SH-SY5Y (cell line): ENCODE results near the gene INO80C.

ENCODE experiments used
- GATA2 ChIP-seq: IDR thresholded peaks from 2 replicates; pipeline ENCODE4 v1.6.1; 2011; ENCODE audit warnings: mild to moderate bottlenecking, low read depth, low read length
- GATA3 ChIP-seq: IDR thresholded peaks from 2 replicates; pipeline ENCODE4 v1.6.1; 2011; ENCODE audit warnings: low read depth, mild to moderate bottlenecking, low read length, moderate library complexity

DNA sequence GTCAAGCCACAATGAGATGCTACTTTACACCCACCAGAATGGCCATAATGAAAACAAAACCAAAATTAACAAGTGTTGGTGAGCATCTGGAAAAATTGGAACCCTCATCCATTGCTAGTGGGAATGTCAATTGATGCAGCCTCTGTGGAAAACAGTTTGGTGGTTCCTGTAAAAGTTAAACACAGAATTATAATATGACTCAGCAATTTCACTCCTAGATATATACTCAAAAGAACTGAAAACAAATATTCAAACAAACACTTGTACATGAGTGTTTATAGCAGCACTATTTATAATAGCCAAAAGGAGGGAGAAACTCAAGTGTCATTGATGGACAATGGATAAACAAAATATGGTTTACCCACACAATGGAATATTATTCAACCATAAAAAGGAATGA is 43.0 kb downstream of the INO80C start:
- TF ChIP-seq GATA2 (no peak), GATA3 (no peak)
